Measurements from ENCODE around the gene EQTN.

- TF ChIP-seq POLR2A (IDR thresholded peaks at IDR 0.05; ENCODE audit: control extremely low read depth in 1 of 2, low read depth in 2 of 2, low read length in 2 of 2) (no peak), RAD21 (IDR thresholded peaks at IDR 0.05 in 1 of 2, conservative IDR thresholded peaks at IDR 0.05 in 1 of 2; ENCODE audit: low read depth in 2 of 2, low read length in 2 of 2) (no peak), CTCF (IDR thresholded peaks at IDR 0.05; ENCODE audit: control extremely low read depth in 1 of 3, insufficient read depth in 1 of 3, low read depth in 1 of 3, low read length in 3 of 3) (no peak)
Observed at GRCh38 chr9:27310582-27310981, 13.6 kb upstream of the EQTN start.

Measured in H1 (cell line).